ENCODE measurements around the gene NKX2-3. TPM values are rescaled to one million over a fixed set of nuclear protein-coding genes. Genes with fewer than 3 reads are reported as not detected.

NKX2-3 gene
- total RNA-seq, 2 donors from 2014 or later, result not detected

- intact Hi-C loops (cut with DNase I), result no loop called here
- Histone ChIP-seq H3K27ac (no peak overlapping the region), H3K9me3 (no peaks in the 10 kb centered on the region), H3K4me1 (replicated peaks) (no peaks in the 10 kb centered on the region), H3K27me3 (replicated peaks; ENCODE audit: insufficient read depth) (peaks cover 13% of the 10 kb centered on the region), H3K36me3 (no peaks in the 10 kb centered on the region), H3K4me3 (no peak overlapping the region)
- WGBS, result 14% methylated on average over 3 of the region's 3 CpGs
- DNase-seq (ENCODE audit: low spot score), result no peak
- TF ChIP-seq POLR2A (IDR thresholded peaks at IDR 0.05) (no peak), CTCF (IDR thresholded peaks at IDR 0.05) (no peak), POLR2AphosphoS5 (IDR thresholded peaks at IDR 0.05) (no peak)
Measured at GRCh38 chr10:99551616-99552015, 18.9 kb downstream of the NKX2-3 start.

- TF ChIP-seq CTCF (IDR thresholded peaks at IDR 0.05), result no peak
- no peak for TF ChIP-seq POLR2A (IDR thresholded peaks at IDR 0.05)
- no peak for TF ChIP-seq POLR2AphosphoS5 (IDR thresholded peaks at IDR 0.05)
- intact Hi-C loops (cut with DNase I), result no loop called here
- Histone ChIP-seq H3K27me3 (replicated peaks; ENCODE audit: insufficient read depth) (peaks cover 13% of the 10 kb centered on the region), H3K36me3 (no peaks in the 10 kb centered on the region), H3K9me3 (no peaks in the 10 kb centered on the region), H3K4me1 (replicated peaks) (no peaks in the 10 kb centered on the region), H3K4me3 (no peak overlapping the region), H3K27ac (no peak overlapping the region)
- DNase-seq (ENCODE audit: low spot score), result no peak
- 54% methylated on average over 10 of the region's 11 CpGs for WGBS
Measured at GRCh38 chr10:99555371-99555770, 22.6 kb downstream of the NKX2-3 start.

GRCh38 chr10:99555825-99556523 lies 23.2 kb downstream of the NKX2-3 start:
- WGBS, result 53% methylated on average over 6 of the region's 6 CpGs
- intact Hi-C loops (cut with DNase I), result no loop called here
- DNase-seq (ENCODE audit: low spot score), result no peak
- Histone ChIP-seq H3K4me1 (replicated peaks) (no peaks in the 10 kb centered on the region), H3K27me3 (replicated peaks; ENCODE audit: insufficient read depth) (peaks cover 13% of the 10 kb centered on the region), H3K9me3 (no peaks in the 10 kb centered on the region), H3K36me3 (no peaks in the 10 kb centered on the region), H3K27ac (no peak overlapping the region), H3K4me3 (no peak overlapping the region)
- TF ChIP-seq CTCF (IDR thresholded peaks at IDR 0.05) (no peak), POLR2A (IDR thresholded peaks at IDR 0.05) (no peak), POLR2AphosphoS5 (IDR thresholded peaks at IDR 0.05) (no peak)

GRCh38 chr10:99557044-99557443 lies 24.3 kb downstream of the NKX2-3 start:
- H3K4me1 ChIP-seq (replicated peaks), result no peaks in the 10 kb centered on the region
- intact Hi-C loops (cut with DNase I), result no loop called here
- TF ChIP-seq CTCF (IDR thresholded peaks at IDR 0.05) (no peak), POLR2A (IDR thresholded peaks at IDR 0.05) (no peak), POLR2AphosphoS5 (IDR thresholded peaks at IDR 0.05) (no peak)
- H3K36me3 ChIP-seq, result no peaks in the 10 kb centered on the region
- H3K4me3 ChIP-seq, result no peak overlapping the region
- no peak for DNase-seq (ENCODE audit: low spot score)
- H3K27ac ChIP-seq, result no peak overlapping the region
- WGBS, result 89% methylated on average over 5 of the region's 5 CpGs
- H3K9me3 ChIP-seq, result no peaks in the 10 kb centered on the region
- H3K27me3 ChIP-seq (replicated peaks; ENCODE audit: insufficient read depth), result peaks cover 13% of the 10 kb centered on the region

GRCh38 chr10:99558708-99559107 lies 26.0 kb downstream of the NKX2-3 start:
- TF ChIP-seq POLR2A (IDR thresholded peaks at IDR 0.05) (no peak), CTCF (IDR thresholded peaks at IDR 0.05) (no peak), POLR2AphosphoS5 (IDR thresholded peaks at IDR 0.05) (no peak)
- no peaks in the 10 kb centered on the region for H3K36me3 ChIP-seq
- no peak overlapping the region for H3K4me3 ChIP-seq
- WGBS, result 87% methylated on average over 4 of the region's 4 CpGs
- H3K4me1 ChIP-seq (replicated peaks), result no peaks in the 10 kb centered on the region
- H3K27ac ChIP-seq, result no peak overlapping the region
- intact Hi-C loops (cut with DNase I), result no loop called here
- H3K9me3 ChIP-seq, result no peaks in the 10 kb centered on the region
- peaks cover 4% of the 10 kb centered on the region for H3K27me3 ChIP-seq (replicated peaks; ENCODE audit: insufficient read depth)
- no peak for DNase-seq (ENCODE audit: low spot score)

Measured in prostate gland (tissue), 2 donors.